22Rv1 (cell line): ENCODE data around the gene PIGQ.

Source experiments
- CTCF ChIP-seq: fragments of 450-650 bp; IDR thresholded peaks from 2 replicates; pipeline ENCODE4 v1.5.1; 2017; ENCODE audit warnings: mild to moderate bottlenecking
- ZFX ChIP-seq: fragments of 450-650 bp; IDR thresholded peaks from 2 replicates; pipeline ENCODE4 v1.6.1; 2017; ENCODE audit warnings: antibody characterized with exemption, borderline replicate concordance

- TF ChIP-seq CTCF, result no peak
- TF ChIP-seq ZFX, result no peak
These were observed 8.4 kb upstream of the PIGQ start for GRCh38 chr16:561413-561794.
